H1 (cell line): ENCODE data around the gene CEP85. TPM values are rescaled to one million over a fixed set of nuclear protein-coding genes. Genes with fewer than 3 reads are reported as not detected.

Source experiments
- CTCF ChIA-PET: fragments of 300-600 bp; sonication (Branson Sonifier 250); formaldehyde crosslinking; loops from one replicate; lab custom pipeline; 2021; ENCODE audit not compliant: partially characterized antibody; lab: Charles Lee
- POLR2A ChIA-PET: fragments of 300-600 bp; sonication (Branson Sonifier 250); formaldehyde crosslinking; loops from one replicate; lab custom pipeline; 2021; ENCODE audit warnings: inconsistent platforms; ENCODE audit not compliant: partially characterized antibody; lab: Charles Lee
- DNase-seq, 2 experiments: peaks; one replicate each; pipeline versions ENCODE4 v3.0.0 to v3.0.0-alpha.2; 2010 to 2022; ENCODE audit warnings: low spot score in 2 of 2, low read depth in 1 of 2, mixed read lengths in 1 of 2
- FAIRE-seq: peaks from 2 replicates; lab custom pipeline; 2011; peaks lifted over from hg19 to GRCh38; lab: Jason Lieb, UNC
- H2AFZ ChIP-seq: 2 replicates; pipeline ENCODE4 v1.8.1; 2012; ENCODE audit warnings: low read length, inconsistent platforms
- H2AK5ac ChIP-seq: 2 replicates; pipeline ENCODE4 v1.6.1; 2013; ENCODE audit warnings: low read depth, low read length
- H2BK120ac ChIP-seq: replicated peaks from 2 replicates; pipeline ENCODE3; 2013; ENCODE audit warnings: low read depth, low read length, inconsistent platforms
- H2BK12ac ChIP-seq: 2 replicates; pipeline ENCODE4 v1.6.1; 2013; ENCODE audit warnings: low read depth, low read length
- H2BK15ac ChIP-seq: 2 replicates; pipeline ENCODE4 v1.6.1; 2013; ENCODE audit warnings: low read length
- H2BK20ac ChIP-seq: 2 replicates; pipeline ENCODE4 v1.6.1; 2013; ENCODE audit warnings: low read length
- H2BK5ac ChIP-seq: 2 replicates; pipeline ENCODE4 v1.6.1; 2013; ENCODE audit warnings: low read depth, low read length
- H3K14ac ChIP-seq: 2 replicates; pipeline ENCODE4 v1.6.1; 2013; ENCODE audit warnings: inconsistent platforms; ENCODE audit not compliant: insufficient read length
- H3K18ac ChIP-seq: 2 replicates; pipeline ENCODE4 v1.6.1; 2013; ENCODE audit warnings: low read length; ENCODE audit errors: extremely low read depth
- H3K23ac ChIP-seq: 2 replicates; pipeline ENCODE4 v1.6.1; 2013; ENCODE audit warnings: inconsistent platforms; ENCODE audit not compliant: insufficient read length
- H3K23me2 ChIP-seq: 2 replicates; pipeline ENCODE4 v1.6.1; 2013; ENCODE audit warnings: low read depth, low read length
- H3K27ac ChIP-seq: 2 replicates; pipeline ENCODE4 v1.6.1; 2011; ENCODE audit warnings: low read depth, low read length, inconsistent platforms
- H3K27me3 ChIP-seq, 4 experiments: replicated peaks in 1 of 4; 1 replicate in 1 of 4; 2 replicates in 3 of 4; pipeline versions ENCODE4 v1.6.1 to v1.8.1; 2011 to 2013; ENCODE audit warnings: low read length in 3 of 4, mild to moderate bottlenecking in 3 of 4, inconsistent platforms in 2 of 4, mixed read lengths in 2 of 4, moderate library complexity in 1 of 4; ENCODE audit not compliant: control insufficient read depth in 3 of 4, insufficient read depth in 3 of 4; ENCODE audit errors: extremely low read depth in 1 of 4
- H3K36me3 ChIP-seq, 4 experiments: 2 replicates each; pipeline versions ENCODE4 v1.6.1 to v1.8.1; 2011 to 2013; ENCODE audit warnings: mild to moderate bottlenecking in 4 of 4, low read length in 3 of 4, moderate library complexity in 2 of 4, control low read depth in 1 of 4, inconsistent platforms in 1 of 4; ENCODE audit not compliant: insufficient read depth in 4 of 4, control insufficient read depth in 2 of 4
- H3K4ac ChIP-seq: replicated peaks from 2 replicates; pipeline ENCODE3; 2013; ENCODE audit warnings: low read length, low read depth, mixed read lengths, inconsistent platforms; ENCODE audit not compliant: insufficient read length
- H3K4me1 ChIP-seq, 4 experiments: replicated peaks in 1 of 4; 1 replicate in 1 of 4; 2 replicates in 3 of 4; pipeline versions ENCODE4 v1.6.1 to v1.8.1; 2011 to 2013; ENCODE audit warnings: low read length in 3 of 4, inconsistent platforms in 2 of 4, mixed read lengths in 1 of 4; ENCODE audit not compliant: insufficient read depth in 4 of 4, control insufficient read depth in 3 of 4
- H3K4me2 ChIP-seq, 2 experiments: 2 replicates each; pipeline versions ENCODE4 v1.6.1 to v1.8.1; 2011 to 2013; ENCODE audit warnings: low read depth in 2 of 2, low read length in 2 of 2, control low read depth in 1 of 2, inconsistent platforms in 1 of 2, mild to moderate bottlenecking in 1 of 2; ENCODE audit not compliant: insufficient read depth in 1 of 2
- H3K4me3 ChIP-seq, 4 experiments: fragments of 200-600, 300-600 bp in 1 of 4; sonication (generic), shearing (Covaris generic), sonication (Bioruptor Twin) in 1 of 4; 2 replicates each; pipeline versions ENCODE4 v1.5.1 to v1.8.1; 2011 to 2016; ENCODE audit warnings: low read length in 4 of 4, low read depth in 3 of 4, control low read depth in 2 of 4, inconsistent platforms in 2 of 4, mild to moderate bottlenecking in 2 of 4, mixed read lengths in 1 of 4, moderate library complexity in 1 of 4; ENCODE audit not compliant: insufficient read depth in 2 of 4; ENCODE audit errors: extremely low read depth in 1 of 4
- H3K56ac ChIP-seq: replicated peaks from 2 replicates; pipeline ENCODE3; 2013; ENCODE audit warnings: low read depth, mild to moderate bottlenecking, mixed read lengths, low read length, inconsistent platforms; ENCODE audit not compliant: insufficient read length
- H3K79me1 ChIP-seq: 2 replicates; pipeline ENCODE4 v1.6.1; 2013; ENCODE audit warnings: low read depth, low read length, control low read depth
- H3K79me2 ChIP-seq, 2 experiments: 2 replicates each; pipeline versions ENCODE4 v1.6.1 to v1.8.1; 2012 to 2013; ENCODE audit warnings: low read length in 2 of 2, mild to moderate bottlenecking in 2 of 2, inconsistent platforms in 1 of 2; ENCODE audit not compliant: insufficient read depth in 2 of 2, control insufficient read depth in 1 of 2
- H3K9ac ChIP-seq, 4 experiments: replicated peaks in 1 of 4; 1 replicate in 1 of 4; 2 replicates in 3 of 4; pipeline versions ENCODE4 v1.6.1 to v1.8.1; 2011 to 2013; ENCODE audit warnings: low read depth in 3 of 4, low read length in 3 of 4, control low read depth in 2 of 4, mild to moderate bottlenecking in 2 of 4, moderate library complexity in 2 of 4, inconsistent platforms in 1 of 4; ENCODE audit errors: extremely low read depth in 1 of 4
- H3K9me3 ChIP-seq, 2 experiments: 2 replicates each; pipeline versions ENCODE4 v1.6.1 to v1.8.1; 2012 to 2013; ENCODE audit warnings: mild to moderate bottlenecking in 2 of 2, moderate library complexity in 2 of 2, control low read depth in 1 of 2, inconsistent platforms in 1 of 2, low read depth in 1 of 2, low read length in 1 of 2, mixed read lengths in 1 of 2; ENCODE audit not compliant: insufficient read depth in 2 of 2
- H4K20me1 ChIP-seq, 2 experiments: replicated peaks in 1 of 2; 2 replicates each; pipeline versions ENCODE3 to v1.8.1; 2011 to 2013; ENCODE audit warnings: inconsistent platforms in 2 of 2, low read length in 2 of 2, mild to moderate bottlenecking in 1 of 2; ENCODE audit not compliant: insufficient read depth in 2 of 2, control insufficient read depth in 1 of 2
- H4K5ac ChIP-seq: 2 replicates; pipeline ENCODE4 v1.6.1; 2013; ENCODE audit warnings: low read length, low read depth, mixed read lengths, inconsistent platforms; ENCODE audit not compliant: insufficient read length
- H4K8ac ChIP-seq: 2 replicates; pipeline ENCODE4 v1.8.0; 2013; ENCODE audit warnings: mild to moderate bottlenecking, moderate library complexity, low read length, inconsistent platforms; ENCODE audit not compliant: insufficient read depth; ENCODE audit errors: extremely low read depth
- H4K91ac ChIP-seq: replicated peaks from 2 replicates; pipeline ENCODE3; 2013; ENCODE audit warnings: low read length, mixed read lengths, inconsistent platforms; ENCODE audit not compliant: insufficient read length
- CBX8 ChIP-seq: fragments of 300-800, 300-1000 bp; sonication (generic); IDR thresholded peaks from 2 replicates; pipeline ENCODE4 v1.7.1; 2016; ENCODE audit warnings: low read depth, low read length, borderline replicate concordance
- CEBPB ChIP-seq: IDR thresholded peaks from 2 replicates; pipeline ENCODE4 v1.6.1; 2012; ENCODE audit warnings: low read depth, low read length
- CTBP2 ChIP-seq: IDR thresholded peaks from 2 replicates; pipeline ENCODE4 v1.7.0; 2011; ENCODE audit warnings: borderline replicate concordance, mild to moderate bottlenecking, moderate library complexity, mixed read lengths, low read length; ENCODE audit not compliant: insufficient read depth, insufficient read length
- KDM1A ChIP-seq: fragments of 200-600, 300-600 bp; sonication (generic); IDR thresholded peaks from 2 replicates; pipeline ENCODE4 v1.7.1; 2016; ENCODE audit warnings: mild to moderate bottlenecking, low read length, borderline replicate concordance
- SIRT6 ChIP-seq: IDR thresholded peaks from one replicate; pipeline ENCODE4 v1.7.1; 2012; ENCODE audit warnings: low read length, inconsistent platforms
- WGBS, 2 experiments: shearing (Covaris generic) in 1 of 2; methylation state at CpG; one replicate each; pipeline versions ENCODE4 v1.1.6 to v1.1.7; 2013 to 2015; ENCODE audit warnings: low lambda C conversion rate in 2 of 2, mixed read lengths in 2 of 2, inconsistent platforms in 1 of 2, low coverage in 1 of 2, missing lambda C conversion rate in 1 of 2; ENCODE audit not compliant: insufficient replicate concordance in 2 of 2, insufficient coverage in 1 of 2, insufficient read length in 1 of 2; ENCODE audit errors: extremely low coverage in 1 of 2, missing lambda C conversion rate in 1 of 2; 5-methylcytosine and 5-hydroxymethylcytosine counted together
- polyA plus RNA-seq, 7 experiments: library from polyadenylated mRNA; depleted of rRNA in 3 of 7; stranded (reverse) in 5 of 7; unstranded in 2 of 7; fragments of >200 nt in 5 of 7; fragments of 200-250 nt in 2 of 7; gene quantifications; 1 replicate in 5 of 7; 2 replicates in 1 of 7; 4 replicates in 1 of 7; pipeline versions ENCODE4 v1.2.1 to v1.2.3, GENCODE V29; 2011 to 2013; ENCODE audit warnings: missing spikeins in 2 of 7, mixed read lengths in 2 of 7
- total RNA-seq: library from RNA; stranded (reverse); fragmentation: NEBNext Ultra II Directional; extraction: Animal tissue kit (Norgen Biotek cat#: 25700); gene quantifications from 2 replicates; pipeline ENCODE4 v1.2.1, GENCODE V29; 2021

The CEP85 gene
- total and polyA plus RNA-seq, 2 of the 8 experiments (the other 6 are each of a cell fraction or from before 2014, with no cell fraction given), result 40.4 to 43.7 TPM

- no peak overlapping the region for H3K4me3 ChIP-seq
- ChIA-PET POLR2A (interaction anchor here (0.7 to 3.9 kb wide), 9 partner anchors 9 to 100 kb away, joined by 3 to 29 read pairs (median 9); partner anchors contain the start of genes LIN28A and UBXN11), CTCF (interaction anchor here (1.1 to 57.0 kb wide), 5 partner anchors 15 to 80 kb away, joined by 3 to 1530 read pairs (median 4); partner anchors contain the start of genes SH3BGRL3 and UBXN11)
- H2BK12ac ChIP-seq, result no peak overlapping the region
- no peaks in the 10 kb centered on the region for H3K79me2 ChIP-seq
- no peak overlapping the region for H2BK120ac ChIP-seq
- no peaks in the 10 kb centered on the region for H3K23me2 ChIP-seq
- no peak overlapping the region for H3K4ac ChIP-seq
- no peak overlapping the region; the same call in 1 of the 2 replicates for H3K18ac ChIP-seq
- no peak overlapping the region for H3K9ac ChIP-seq
- H2AFZ ChIP-seq, result no peak overlapping the region
- no peak overlapping the region for H4K91ac ChIP-seq
- no peak overlapping the region for H2AK5ac ChIP-seq
- no peak overlapping the region for H2BK20ac ChIP-seq
- H2BK5ac ChIP-seq, result no peak overlapping the region
- FAIRE-seq (no peak), DNase-seq (no peak)
- WGBS, 2 experiments, result 97% methylated on average over 6 of the region's 8 CpGs; no CpG with 5 or more reads in 1 of the 2 experiments
- H3K27ac ChIP-seq, result no peak overlapping the region
- no peak overlapping the region for H2BK15ac ChIP-seq
- no peak overlapping the region for H3K4me2 ChIP-seq
- H3K79me1 ChIP-seq, result no peaks in the 10 kb centered on the region
- no peak overlapping the region for H3K23ac ChIP-seq
- no peaks in the 10 kb centered on the region for H3K36me3 ChIP-seq
- H4K8ac ChIP-seq, result no peak overlapping the region
- no peaks in the 10 kb centered on the region for H3K27me3 ChIP-seq
- TF ChIP-seq CTBP2 (no peak), CBX8 (no peak), CEBPB (peak; percentile 4; the same call in 1 of the 2 replicates), KDM1A (peak; percentile 76), SIRT6 (no peak)
- H4K5ac ChIP-seq, result no peak overlapping the region
- no peaks in the 10 kb centered on the region for H3K9me3 ChIP-seq
- no peak overlapping the region for H3K56ac ChIP-seq
- H3K14ac ChIP-seq, result no peak overlapping the region
- peaks cover 4 to 16% (median 8%) of the 10 kb centered on the region in 4 experiments for H3K4me1 ChIP-seq
- H4K20me1 ChIP-seq, result no peaks in the 10 kb centered on the region
These were observed 82.2 kb downstream of the CEP85 start for GRCh38 chr1:26315874-26316850.
